ENCODE data around the gene HMG20A. TPM values are rescaled to one million over a fixed set of nuclear protein-coding genes. Genes with fewer than 3 reads are reported as not detected.
A peak's percentile ranks its signal among the peaks of the same experiment; 100 is the strongest.

HMG20A gene
- total and polyA plus RNA-seq, 2 of the 13 experiments (the other 11 are each of a cell fraction or from before 2014, with no cell fraction given), result 28.0 to 35.2 TPM

GRCh38 chr15:77470235-77470634 is 49.5 kb downstream of the HMG20A start:
- Histone ChIP-seq H2AFZ (ENCODE audit: low read length) (no peak overlapping the region), H3K9me3 (ENCODE audit: low read length) (no peaks in the 10 kb centered on the region), H3K27ac (ENCODE audit: extremely low read length, insufficient read depth, low read length) (no peak overlapping the region), H3K36me3 (replicated peaks in 1 of 2; ENCODE audit: control insufficient read depth in 1 of 2, insufficient read depth in 2 of 2, low read length in 2 of 2) (peaks cover 11 to 58% of the 10 kb centered on the region in 2 experiments; a peak in 4 of 5 replicates), H3K27me3 (ENCODE audit: control insufficient read depth in 1 of 2, insufficient read depth in 2 of 2, low read length in 2 of 2) (no peaks in the 10 kb centered on the region), H3K79me2 (ENCODE audit: insufficient read depth, low read length) (no peaks in the 10 kb centered on the region), H3K4me3 (replicated peaks in 1 of 3; ENCODE audit: insufficient read depth in 1 of 3, low read depth in 2 of 3, low read length in 3 of 3) (no peak overlapping the region), H3K4me2 (ENCODE audit: low read depth, low read length) (no peak overlapping the region), H3K9ac (ENCODE audit: insufficient read depth, low read depth, low read length) (no peak overlapping the region), H4K20me1 (ENCODE audit: insufficient read depth, low read length) (no peaks in the 10 kb centered on the region), H3K4me1 (ENCODE audit: insufficient read depth, low read length) (peaks cover 5% of the 10 kb centered on the region; the same call in 1 of the 2 replicates)
- no TSS peak for BruUV-seq (replicated peaks)
- DNase-seq (ENCODE audit: low spot score) (no peak), FAIRE-seq (no peak), ATAC-seq (no peak)
- peak; percentile 88 for TF ChIP-seq ATF7 (IDR thresholded peaks at IDR 0.05)
- TF ChIP-seq ATF7 (CRISPR knock-in tag; IDR thresholded peaks at IDR 0.05), result no peak
- no peak for TF ChIP-seq PHF20 (CRISPR knock-in tag; IDR thresholded peaks at IDR 0.05)
- TF ChIP-seq ZNF225 (CRISPR knock-in tag; IDR thresholded peaks at IDR 0.05), result no peak
- no peak for TF ChIP-seq ARNT2 (CRISPR knock-in tag; IDR thresholded peaks at IDR 0.05; ENCODE audit: low read depth)
- CTCF ChIA-PET (ENCODE audit: low intra/inter-chr PET ratio, low total read pairs), result no interaction called here
- intact Hi-C loops (cut with micrococcal nuclease; ENCODE audit: unreplicated experiment), result no loop called here
- in situ Hi-C loops (cut with HindIII; ENCODE audit: extremely low pct_ligation_motif_present, low pct_unique_long_range_greater_than_20kb), result no loop called here
- POLR2A ChIA-PET, result no interaction called here

- Histone ChIP-seq H2AFZ (ENCODE audit: low read length) (no peak overlapping the region), H3K9me3 (ENCODE audit: low read length) (no peaks in the 10 kb centered on the region), H3K4me2 (ENCODE audit: low read depth, low read length) (no peak overlapping the region), H3K9ac (ENCODE audit: insufficient read depth, low read depth, low read length) (no peak overlapping the region), H3K27ac (ENCODE audit: extremely low read length, insufficient read depth, low read length) (no peak overlapping the region), H3K27me3 (ENCODE audit: control insufficient read depth in 1 of 2, insufficient read depth in 2 of 2, low read length in 2 of 2) (no peaks in the 10 kb centered on the region), H4K20me1 (ENCODE audit: insufficient read depth, low read length) (no peaks in the 10 kb centered on the region; the same call in 1 of the 2 replicates), H3K36me3 (replicated peaks in 1 of 2; ENCODE audit: control insufficient read depth in 1 of 2, insufficient read depth in 2 of 2, low read length in 2 of 2) (peaks cover 14 to 53% of the 10 kb centered on the region in 2 experiments), H3K79me2 (ENCODE audit: insufficient read depth, low read length) (no peaks in the 10 kb centered on the region), H3K4me1 (ENCODE audit: insufficient read depth, low read length) (peaks cover 5% of the 10 kb centered on the region; the same call in 1 of the 2 replicates), H3K4me3 (replicated peaks in 1 of 3; ENCODE audit: insufficient read depth in 1 of 3, low read depth in 2 of 3, low read length in 3 of 3) (no peak overlapping the region)
- BruUV-seq (replicated peaks), result no TSS peak
- ChIA-PET POLR2A (no interaction called here), CTCF (ENCODE audit: low intra/inter-chr PET ratio, low total read pairs) (no interaction called here)
- intact Hi-C loops (cut with micrococcal nuclease; ENCODE audit: unreplicated experiment), result no loop called here
- no peak for FAIRE-seq
- in situ Hi-C loops (cut with HindIII; ENCODE audit: extremely low pct_ligation_motif_present, low pct_unique_long_range_greater_than_20kb), result no loop called here
- DNase-seq (ENCODE audit: low spot score), result no peak
- ATAC-seq, result no peak
- TF ChIP-seq ZFP36L1 (CRISPR knock-in tag; IDR thresholded peaks at IDR 0.05) (no peak), KDM6A (CRISPR knock-in tag; IDR thresholded peaks at IDR 0.05; ENCODE audit: low read depth) (no peak), ASH2L (IDR thresholded peaks at IDR 0.05; ENCODE audit: insufficient read length, low read depth, low read length) (no peak), KLF6 (CRISPR knock-in tag; IDR thresholded peaks at IDR 0.05) (no peak), ATF3 (CRISPR knock-in tag; IDR thresholded peaks at IDR 0.05) (no peak), ZNF678 (CRISPR knock-in tag; IDR thresholded peaks at IDR 0.05) (no peak), MTF2 (CRISPR knock-in tag; IDR thresholded peaks at IDR 0.05; ENCODE audit: borderline replicate concordance) (no peak), ZNF281 (CRISPR knock-in tag; IDR thresholded peaks at IDR 0.05; ENCODE audit: borderline replicate concordance) (no peak)
These were observed 52.6 kb downstream of the HMG20A start for GRCh38 chr15:77473328-77473727.

Data from HepG2 (cell line).